Measurements from ENCODE around the gene EBF4. TPM values are rescaled to one million over a fixed set of nuclear protein-coding genes. Genes with fewer than 3 reads are reported as not detected.

EBF4 gene
- polyA plus RNA-seq, 3 donors, result 0.12 TPM; not detected in 2

- intact Hi-C loops (cut with micrococcal nuclease), result loop anchor here in 1 of 2 donors (5.0 kb wide), 1 partner anchor 550 kb away; the partner anchor contains the start of gene STK35
- H3K9me3 Mint-ChIP-seq, result no peaks in the 10 kb centered on the region
- peak; percentile 83 to 89 (median 89) for DNase-seq
- H3K4me1 Mint-ChIP-seq, result peaks cover 17% of the 10 kb centered on the region
- Histone ChIP-seq H3K79me2 (ENCODE audit: insufficient read depth, low read length) (peaks cover 54% of the 10 kb centered on the region), H2AFZ (ENCODE audit: insufficient read depth, low read depth, low read length, poor library complexity, severe bottlenecking) (peak within 1 kb of the TSS; percentile 95), H3K4me2 (replicated peaks; ENCODE audit: extremely low read depth, low read length, poor library complexity, severe bottlenecking) (peak within 1 kb of the TSS; percentile 91), H4K20me1 (ENCODE audit: insufficient read depth, low read length) (peaks cover 38% of the 10 kb centered on the region), H3K27ac (ENCODE audit: low read depth in 1 of 2, low read length in 2 of 2) (peak within 1 kb of the TSS; percentile 33 to 77), H3K36me3 (replicated peaks in 1 of 2; ENCODE audit: control insufficient read depth in 1 of 2, insufficient read depth in 2 of 2, low read length in 2 of 2) (peaks cover 30 to 33% of the 10 kb centered on the region in 2 donors), H3K27me3 (ENCODE audit: control insufficient read depth in 2 of 2, insufficient read depth in 2 of 2, low read length in 2 of 2) (no peaks in the 10 kb centered on the region), H3K9me3 (replicated peaks in 1 of 2; ENCODE audit: control insufficient read depth in 1 of 2, insufficient read depth in 1 of 2, low read length in 2 of 2) (no peaks in the 10 kb centered on the region), H3K4me1 (ENCODE audit: control insufficient read depth in 1 of 2, insufficient read depth in 2 of 2, low read length in 2 of 2) (peaks cover 17 to 33% of the 10 kb centered on the region in 2 donors), H3K4me3 (replicated peaks in 1 of 3; ENCODE audit: low read depth in 2 of 3, low read length in 3 of 3) (peak within 1 kb of the TSS; percentile 85 to 98 (median 89)), H3K9ac (ENCODE audit: insufficient read depth, low read length, poor library complexity, severe bottlenecking) (peak within 1 kb of the TSS; percentile 71)
- no peaks in the 10 kb centered on the region for H3K27me3 Mint-ChIP-seq (ENCODE audit: low read depth in 3 of 3)
- peaks cover 30 to 34% of the 10 kb centered on the region in 2 donors for H3K36me3 Mint-ChIP-seq
- H3K27ac Mint-ChIP-seq, result peak within 1 kb of the TSS; percentile 74 to 95 (median 84)
- TF ChIP-seq CTCF (IDR thresholded peaks at IDR 0.05), result no peak
- peak within 1 kb of the TSS; percentile 88 to 96 for H3K4me3 Mint-ChIP-seq
- WGBS (ENCODE audit: insufficient coverage), result under 1% methylated on average over 94 of the region's 101 CpGs
Measured at GRCh38 chr20:2651772-2652723, 40.5 kb upstream of the EBF4 start, which contains the start of gene NOP56. Gene NOP56, plus strand, starts transcription at chr20:2652632. Its CDS starts 29 bp downstream, at chr20:2652661.

GRCh38 chr20:2652724-2653555 is 39.6 kb upstream of the EBF4 start:
- Mint-ChIP-seq H3K36me3 (peaks cover 39 to 43% of the 10 kb centered on the region in 2 donors), H3K9me3 (no peaks in the 10 kb centered on the region), H3K4me1 (peaks cover 20% of the 10 kb centered on the region), H3K27me3 (ENCODE audit: low read depth in 3 of 3) (no peaks in the 10 kb centered on the region), H3K27ac (peak overlapping the region; percentile 65 to 95 (median 84)), H3K4me3 (peak overlapping the region; percentile 88 to 95)
- intact Hi-C loops (cut with micrococcal nuclease), result loop anchor here in 1 of 2 donors (5.0 kb wide), 1 partner anchor 551 kb away; the partner anchor contains the start of gene STK35
- Histone ChIP-seq H3K79me2 (ENCODE audit: insufficient read depth, low read length) (peaks cover 54% of the 10 kb centered on the region), H3K36me3 (replicated peaks in 1 of 2; ENCODE audit: control insufficient read depth in 1 of 2, insufficient read depth in 2 of 2, low read length in 2 of 2) (peaks cover 39 to 42% of the 10 kb centered on the region in 2 donors), H3K27me3 (ENCODE audit: control insufficient read depth in 2 of 2, insufficient read depth in 2 of 2, low read length in 2 of 2) (no peaks in the 10 kb centered on the region), H3K4me2 (replicated peaks; ENCODE audit: extremely low read depth, low read length, poor library complexity, severe bottlenecking) (peak overlapping the region; percentile 91), H3K4me1 (ENCODE audit: control insufficient read depth in 1 of 2, insufficient read depth in 2 of 2, low read length in 2 of 2) (peaks cover 17 to 33% of the 10 kb centered on the region in 2 donors), H3K27ac (ENCODE audit: low read depth in 1 of 2, low read length in 2 of 2) (peak overlapping the region in 1 of 2 donors; percentile 69), H3K9ac (ENCODE audit: insufficient read depth, low read length, poor library complexity, severe bottlenecking) (peak overlapping the region; percentile 71), H2AFZ (ENCODE audit: insufficient read depth, low read depth, low read length, poor library complexity, severe bottlenecking) (peak overlapping the region; percentile 95), H3K4me3 (replicated peaks in 1 of 3; ENCODE audit: low read depth in 2 of 3, low read length in 3 of 3) (peak overlapping the region; percentile 85 to 98 (median 89)), H4K20me1 (ENCODE audit: insufficient read depth, low read length) (peaks cover 38% of the 10 kb centered on the region), H3K9me3 (replicated peaks in 1 of 2; ENCODE audit: control insufficient read depth in 1 of 2, insufficient read depth in 1 of 2, low read length in 2 of 2) (no peaks in the 10 kb centered on the region)
- under 1% methylated on average over 49 of the region's 56 CpGs for WGBS (ENCODE audit: insufficient coverage)
- DNase-seq, result no peak
- TF ChIP-seq CTCF (IDR thresholded peaks at IDR 0.05), result no peak
